ENCODE data around the gene CYP2E1. TPM values are rescaled to one million over a fixed set of nuclear protein-coding genes. Genes with fewer than 3 reads are reported as not detected.
"Not testable (repeated sequence)": the region's sequence is repeated elsewhere in the genome, so short reads cannot be mapped to it uniquely, and the experiment has no call there.

CYP2E1 gene
- total and polyA plus RNA-seq, 8 donors = 4.6 to 10.1 (median 7.5) TPM

DNA sequence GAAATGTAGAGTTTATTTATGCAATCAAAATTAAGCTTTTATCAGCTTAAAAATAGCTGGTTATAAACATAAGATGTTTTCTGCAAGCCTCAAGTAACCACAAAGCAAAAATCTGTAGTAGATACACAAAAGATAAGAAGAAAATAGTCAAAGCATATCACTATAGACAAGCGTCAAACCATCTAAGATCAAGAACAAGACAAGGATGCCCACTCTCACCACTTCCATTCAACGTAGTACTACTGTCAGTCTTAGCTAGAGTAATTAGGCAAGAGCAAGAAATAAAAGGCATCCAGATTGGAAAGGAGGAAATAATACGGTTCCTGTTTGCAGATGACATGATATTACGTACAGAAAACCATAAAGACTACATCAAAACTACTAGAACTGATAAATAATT is 17.5 kb upstream of the CYP2E1 start:
- no peak for FAIRE-seq

DNA sequence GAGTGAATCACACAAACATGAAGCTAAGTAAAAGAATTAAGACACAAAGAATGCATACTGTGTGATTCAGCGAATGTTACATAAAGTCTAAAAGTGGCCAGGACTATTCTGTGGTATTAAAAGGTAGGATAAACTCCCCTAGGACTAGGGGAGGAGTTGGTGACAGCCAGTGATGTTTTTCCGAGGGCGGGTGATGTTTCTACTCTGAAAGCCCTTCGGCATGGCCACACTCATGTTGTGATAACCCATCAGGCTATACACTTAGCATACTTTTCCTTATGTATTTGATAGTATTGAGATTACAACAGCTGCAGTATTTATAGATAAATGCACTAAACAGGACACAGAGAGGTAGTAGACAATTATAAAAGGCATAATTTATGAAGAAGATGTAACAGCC is 15.8 kb upstream of the CYP2E1 start:
- Histone ChIP-seq H3K27me3 (no peaks in the 10 kb centered on the region), H3K36me3 (no peaks in the 10 kb centered on the region), H3K4me1 (peaks cover 7 to 18% (median 9%) of the 10 kb centered on the region in 3 donors), H3K27ac (peak overlapping the region in 1 of 4 donors; percentile 39), H3K9me3 (no peaks in the 10 kb centered on the region), H3K4me3 (no peak overlapping the region)
- peak in 2 of 4 donors; percentile 15 to 51 for ATAC-seq
- DNase-seq = no peak
- TF ChIP-seq, protein P1, sequence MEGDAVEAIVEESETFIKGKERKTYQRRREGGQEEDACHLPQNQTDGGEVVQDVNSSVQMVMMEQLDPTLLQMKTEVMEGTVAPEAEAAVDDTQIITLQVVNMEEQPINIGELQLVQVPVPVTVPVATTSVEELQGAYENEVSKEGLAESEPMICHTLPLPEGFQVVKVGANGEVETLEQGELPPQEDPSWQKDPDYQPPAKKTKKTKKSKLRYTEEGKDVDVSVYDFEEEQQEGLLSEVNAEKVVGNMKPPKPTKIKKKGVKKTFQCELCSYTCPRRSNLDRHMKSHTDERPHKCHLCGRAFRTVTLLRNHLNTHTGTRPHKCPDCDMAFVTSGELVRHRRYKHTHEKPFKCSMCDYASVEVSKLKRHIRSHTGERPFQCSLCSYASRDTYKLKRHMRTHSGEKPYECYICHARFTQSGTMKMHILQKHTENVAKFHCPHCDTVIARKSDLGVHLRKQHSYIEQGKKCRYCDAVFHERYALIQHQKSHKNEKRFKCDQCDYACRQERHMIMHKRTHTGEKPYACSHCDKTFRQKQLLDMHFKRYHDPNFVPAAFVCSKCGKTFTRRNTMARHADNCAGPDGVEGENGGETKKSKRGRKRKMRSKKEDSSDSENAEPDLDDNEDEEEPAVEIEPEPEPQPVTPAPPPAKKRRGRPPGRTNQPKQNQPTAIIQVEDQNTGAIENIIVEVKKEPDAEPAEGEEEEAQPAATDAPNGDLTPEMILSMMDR (IDR thresholded peaks at IDR 0.05) = no peak
- FAIRE-seq = no peak
- WGBS, 2 donors = 45 to 51% methylated on average over 4 of the region's 4 CpGs
- intact Hi-C loops (cut with DNase I) = no loop called here

More for the DNA sequence above, 17.5 kb upstream of the CYP2E1 start:
- WGBS, 2 donors = 83 to 91% methylated on average over 4 of the region's 4 CpGs
- Histone ChIP-seq H3K27me3 (no peaks in the 10 kb centered on the region), H3K4me3 (no peak overlapping the region), H3K36me3 (no peaks in the 10 kb centered on the region), H3K4me1 (peaks cover 3 to 12% (median 9%) of the 10 kb centered on the region in 3 donors), H3K9me3 (no peaks in the 10 kb centered on the region), H3K27ac (no peak overlapping the region)
- DNase-seq (no peak), ATAC-seq (no peak)
- TF ChIP-seq, protein P1 (IDR thresholded peaks at IDR 0.05) = no peak
- intact Hi-C loops (cut with DNase I) = no loop called here

DNA sequence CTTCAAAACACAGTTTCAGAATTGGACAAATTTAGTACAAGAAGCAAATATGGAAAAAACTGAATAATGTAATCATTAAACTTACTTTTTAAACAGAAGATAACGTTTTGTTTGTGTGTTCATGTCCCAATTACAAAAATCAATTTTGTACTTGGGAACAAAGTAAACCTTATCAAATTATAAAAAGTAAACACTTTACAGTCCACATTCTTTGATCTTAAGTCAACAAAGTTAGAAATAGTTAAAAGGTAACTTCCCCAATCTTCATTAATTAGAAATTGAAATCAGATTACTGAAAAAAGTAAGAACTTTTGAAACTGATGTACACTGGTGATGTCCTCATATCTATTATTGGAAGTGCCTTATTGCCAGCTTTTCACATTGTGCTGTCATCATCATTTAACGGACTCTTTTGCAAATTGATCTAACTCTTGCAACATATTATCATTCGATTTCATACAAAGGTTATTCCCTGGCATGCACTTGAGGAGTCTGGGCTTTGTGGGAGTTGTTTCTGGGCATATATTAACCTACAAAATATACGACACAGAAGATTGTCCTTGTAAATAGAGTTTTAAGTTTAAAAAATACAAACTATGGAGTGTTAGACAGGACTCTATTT is 15.1 kb upstream of the CYP2E1 start:
- ATAC-seq = peak in 3 of 4 donors; percentile 61 to 80 (median 76)
- FAIRE-seq = no peak
- no peak overlapping the region for H3K4me3 ChIP-seq

DNA sequence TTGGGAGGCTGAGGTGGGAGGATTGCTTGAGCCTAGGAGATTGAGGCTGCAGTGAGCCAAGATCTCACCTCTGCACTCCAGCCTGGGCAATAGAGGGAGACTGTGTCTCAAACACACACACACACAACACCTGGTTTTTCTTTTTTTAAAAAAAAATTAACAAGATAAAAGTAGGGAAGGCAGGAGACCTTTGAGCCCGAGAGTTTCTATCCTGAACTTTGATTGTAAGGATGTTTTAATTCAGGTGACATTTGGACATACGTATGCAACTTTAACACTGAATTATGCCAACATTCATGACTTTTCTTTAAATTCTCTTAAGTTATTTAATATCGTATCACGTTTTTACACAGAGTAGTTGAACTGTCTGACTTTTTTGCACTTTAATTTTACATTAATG is 11.7 kb upstream of the CYP2E1 start:
- ATAC-seq = no peak
- Histone ChIP-seq H3K27me3 (no peaks in the 10 kb centered on the region), H3K4me1 (peaks cover 9 to 22% (median 15%) of the 10 kb centered on the region in 3 donors), H3K4me3 (no peak overlapping the region), H3K36me3 (no peaks in the 10 kb centered on the region), H3K27ac (no peak overlapping the region), H3K9me3 (no peaks in the 10 kb centered on the region)
- WGBS, 2 donors = 66 to 76% methylated on average over 4 of the region's 4 CpGs
- TF ChIP-seq, protein P1 (IDR thresholded peaks at IDR 0.05) = no peak
- DNase-seq = no peak
- intact Hi-C loops (cut with DNase I) = no loop called here
- FAIRE-seq = peak; percentile 29

More for the DNA sequence above, 15.1 kb upstream of the CYP2E1 start:
- H3K27ac ChIP-seq = peak overlapping the region in 1 of 4 donors; percentile 39
- peaks cover 7 to 18% (median 9%) of the 10 kb centered on the region in 3 donors for H3K4me1 ChIP-seq
- no peak for DNase-seq
- WGBS, 2 donors = 10 to 12% methylated on average over 4 of the region's 4 CpGs
- intact Hi-C loops (cut with DNase I) = no loop called here
- H3K36me3 ChIP-seq = no peaks in the 10 kb centered on the region
- TF ChIP-seq, protein P1 (IDR thresholded peaks at IDR 0.05) = no peak
- H3K27me3 ChIP-seq = no peaks in the 10 kb centered on the region
- no peaks in the 10 kb centered on the region for H3K9me3 ChIP-seq

DNA sequence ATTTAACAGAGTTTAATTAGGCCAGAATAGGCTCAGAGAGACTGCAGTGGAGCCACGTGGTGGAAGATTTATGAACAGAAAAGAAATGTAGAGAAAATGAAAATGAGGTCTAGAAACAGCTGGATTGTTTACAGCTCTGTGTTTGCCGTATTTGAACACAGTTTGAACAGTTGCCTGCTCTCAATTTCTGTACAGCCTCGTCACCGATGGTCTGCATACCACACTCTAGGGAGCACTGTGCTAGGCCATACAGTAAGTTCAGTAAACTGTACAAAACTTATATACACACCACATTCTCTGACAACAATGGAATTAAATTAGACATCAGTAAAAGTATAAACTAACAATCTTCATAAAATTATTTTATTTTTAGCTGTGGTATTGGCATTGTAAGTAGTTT is 11.1 kb upstream of the CYP2E1 start:
- Histone ChIP-seq H3K4me3 (no peak overlapping the region), H3K27me3 (no peaks in the 10 kb centered on the region), H3K27ac (no peak overlapping the region), H3K4me1 (peaks cover 9 to 25% (median 20%) of the 10 kb centered on the region in 3 donors), H3K9me3 (no peaks in the 10 kb centered on the region), H3K36me3 (no peaks in the 10 kb centered on the region)
- DNase-seq (no peak), ATAC-seq (no peak), FAIRE-seq (no peak)
- intact Hi-C loops (cut with DNase I) = no loop called here
- 47% methylated on average over 4 of the region's 4 CpGs for WGBS, 2 donors
- TF ChIP-seq, protein P1 (IDR thresholded peaks at IDR 0.05) = no peak

DNA sequence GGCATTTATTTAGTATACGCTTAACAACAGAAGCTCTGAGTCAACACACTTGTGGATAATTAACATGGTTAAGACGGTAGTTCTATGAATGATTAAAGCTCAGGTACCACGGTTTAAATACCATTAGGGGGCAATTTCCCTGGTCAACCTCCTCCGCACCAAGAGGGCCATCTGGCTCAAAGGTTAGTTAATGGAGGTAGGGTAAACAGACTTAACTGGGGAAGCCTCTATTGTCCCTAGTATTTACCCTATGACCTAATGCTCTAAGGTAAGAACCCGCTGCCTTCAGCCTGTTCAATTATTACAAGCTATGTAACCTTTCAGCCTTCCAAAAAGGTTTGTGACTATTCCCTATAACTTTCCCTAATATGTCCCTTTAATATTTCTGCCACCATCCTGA is 8.6 kb upstream of the CYP2E1 start:
- DNase-seq; intact Hi-C loops (cut with DNase I); H3K36me3 ChIP-seq; H3K27ac ChIP-seq; H3K9me3 ChIP-seq; H3K27me3 ChIP-seq; FAIRE-seq; H3K4me3 ChIP-seq; ATAC-seq: not testable (repeated sequence)
- H3K4me1 ChIP-seq = peaks cover 0 to 17% (median 16%) of the 10 kb centered on the region in 3 donors
- WGBS, 2 donors = 70 to 79% methylated on average over 5 of the region's 5 CpGs

Data from pancreas (tissue), 10 donors.